H9 (cell line): ENCODE data around the gene ASPSCR1. TPM values are rescaled to one million over a fixed set of nuclear protein-coding genes. Genes with fewer than 3 reads are reported as not detected.

Experiments used
- DNase-seq: peaks from one replicate; pipeline ENCODE4 v3.0.0-alpha.2; 2017
- H2AFZ ChIP-seq: one replicate; pipeline ENCODE4 v1.6.1; 2013; ENCODE audit warnings: mild to moderate bottlenecking, low read length, control low read depth, moderate library complexity
- H2AK5ac ChIP-seq: 2 replicates; pipeline ENCODE4 v1.6.1; 2013; ENCODE audit warnings: low read length, control low read depth, mixed read lengths; ENCODE audit not compliant: insufficient read length
- H2BK120ac ChIP-seq: one replicate; pipeline ENCODE4 v1.6.1; 2013; ENCODE audit warnings: low read depth, mild to moderate bottlenecking, low read length, control low read depth, inconsistent platforms; ENCODE audit not compliant: poor library complexity, severe bottlenecking
- H2BK12ac ChIP-seq: 2 replicates; pipeline ENCODE4 v1.6.1; 2013; ENCODE audit warnings: low read length, control low read depth, mixed read lengths, low read depth; ENCODE audit not compliant: insufficient read length
- H2BK15ac ChIP-seq: 2 replicates; pipeline ENCODE4 v1.6.1; 2013; ENCODE audit warnings: low read depth, low read length, control low read depth
- H2BK20ac ChIP-seq: one replicate; pipeline ENCODE4 v1.6.1; 2013; ENCODE audit warnings: low read depth, mild to moderate bottlenecking, low read length, control low read depth, inconsistent platforms; ENCODE audit not compliant: poor library complexity, severe bottlenecking
- H2BK5ac ChIP-seq: 2 replicates; pipeline ENCODE4 v1.6.1; 2013; ENCODE audit warnings: low read length, control low read depth, mixed read lengths; ENCODE audit not compliant: insufficient read length
- H3K14ac ChIP-seq: 2 replicates; pipeline ENCODE4 v1.6.1; 2013; ENCODE audit warnings: low read length, control low read depth; ENCODE audit not compliant: insufficient read depth
- H3K18ac ChIP-seq: 2 replicates; pipeline ENCODE4 v1.6.1; 2013; ENCODE audit warnings: low read depth, mild to moderate bottlenecking, mixed read lengths, low read length, control low read depth; ENCODE audit not compliant: insufficient read length
- H3K23ac ChIP-seq: 2 replicates; pipeline ENCODE4 v1.6.1; 2013; ENCODE audit warnings: low read length, control low read depth, mixed read lengths, low read depth; ENCODE audit not compliant: insufficient read length
- H3K23me2 ChIP-seq: 2 replicates; pipeline ENCODE4 v1.6.1; 2013; ENCODE audit warnings: low read depth, mild to moderate bottlenecking, mixed read lengths, low read length, control low read depth; ENCODE audit not compliant: insufficient read length, poor library complexity, severe bottlenecking
- H3K27ac ChIP-seq: 2 replicates; pipeline ENCODE4 v1.5.1; 2013; ENCODE audit warnings: low read length, control low read depth, mixed read lengths, low read depth; ENCODE audit not compliant: insufficient read length
- H3K27me3 ChIP-seq: 2 replicates; pipeline ENCODE4 v1.6.1; 2013; ENCODE audit warnings: low read length, control low read depth, inconsistent platforms; ENCODE audit not compliant: insufficient read depth
- H3K4ac ChIP-seq: 2 replicates; pipeline ENCODE4 v1.6.1; 2013; ENCODE audit warnings: low read depth, mild to moderate bottlenecking, control low read depth, inconsistent platforms, low read length, moderate library complexity
- H3K4me1 ChIP-seq: 2 replicates; pipeline ENCODE4 v1.6.1; 2013; ENCODE audit warnings: low read length, control low read depth, inconsistent platforms; ENCODE audit not compliant: insufficient read depth
- H3K4me2 ChIP-seq: 2 replicates; pipeline ENCODE4 v1.6.1; 2013; ENCODE audit warnings: low read length, control low read depth, mixed read lengths; ENCODE audit not compliant: insufficient read length, insufficient read depth
- H3K56ac ChIP-seq: 2 replicates; pipeline ENCODE4 v1.6.1; 2013; ENCODE audit warnings: low read depth, mild to moderate bottlenecking, mixed read lengths, low read length, control low read depth; ENCODE audit not compliant: insufficient read length
- H3K79me1 ChIP-seq: 2 replicates; pipeline ENCODE4 v1.6.1; 2013; ENCODE audit warnings: low read depth, mild to moderate bottlenecking, moderate library complexity, low read length, control low read depth, inconsistent platforms; ENCODE audit not compliant: insufficient read depth, poor library complexity, severe bottlenecking
- H3K79me2 ChIP-seq: 2 replicates; pipeline ENCODE4 v1.6.1; 2013; ENCODE audit warnings: low read length, control low read depth, inconsistent platforms; ENCODE audit not compliant: insufficient read depth
- H3K9ac ChIP-seq: 2 replicates; pipeline ENCODE4 v1.6.1; 2013; ENCODE audit warnings: low read length, control low read depth, mixed read lengths; ENCODE audit not compliant: insufficient read length; ENCODE audit errors: extremely low read depth
- H3K9me3 ChIP-seq: one replicate; pipeline ENCODE4 v1.6.1; 2013; ENCODE audit warnings: low read depth, low read length, inconsistent platforms; ENCODE audit not compliant: control insufficient read depth
- H3T11ph ChIP-seq: one replicate; pipeline ENCODE4 v1.6.1; 2013; ENCODE audit warnings: mild to moderate bottlenecking, low read length, control low read depth, inconsistent platforms
- H4K20me1 ChIP-seq: one replicate; pipeline ENCODE4 v1.6.1; 2013; ENCODE audit not compliant: control insufficient read depth, insufficient read length, insufficient read depth
- H4K5ac ChIP-seq: 2 replicates; pipeline ENCODE4 v1.6.1; 2013; ENCODE audit warnings: low read depth, mild to moderate bottlenecking, mixed read lengths, low read length, control low read depth; ENCODE audit not compliant: insufficient read length
- H4K8ac ChIP-seq: replicated peaks from 2 replicates; pipeline ENCODE4 v1.6.1; 2013; ENCODE audit warnings: low read length, control low read depth, mixed read lengths, low read depth; ENCODE audit not compliant: insufficient read length
- H4K91ac ChIP-seq: 2 replicates; pipeline ENCODE4 v1.6.1; 2013; ENCODE audit warnings: low read depth, mild to moderate bottlenecking, moderate library complexity, mixed read lengths, low read length, control low read depth; ENCODE audit not compliant: insufficient read length
- H3K27ac Mint-ChIP-seq, 3 experiments: 2 replicates in 2 of 3; 3 replicates in 1 of 3; pipeline ENCODE4 v1.8.0; 2020 to 2021; ENCODE audit warnings: mixed read lengths in 3 of 3, mild to moderate bottlenecking in 1 of 3, moderate library complexity in 1 of 3
- H3K27me3 Mint-ChIP-seq: 2 replicates; pipeline ENCODE4 v1.8.0; 2021; ENCODE audit warnings: low read depth, mild to moderate bottlenecking, moderate library complexity, mixed read lengths
- H3K36me3 Mint-ChIP-seq, 3 experiments: 2 replicates in 2 of 3; 3 replicates in 1 of 3; pipeline ENCODE4 v1.8.0; 2020 to 2021; ENCODE audit warnings: low read depth in 3 of 3, mixed read lengths in 3 of 3; ENCODE audit not compliant: insufficient read depth in 1 of 3
- H3K4me1 Mint-ChIP-seq, 2 experiments: 2 replicates each; pipeline ENCODE4 v1.8.0; 2020; ENCODE audit warnings: mixed read lengths in 2 of 2
- H3K4me3 Mint-ChIP-seq, 2 experiments: 2 replicates in 1 of 2; 3 replicates in 1 of 2; pipeline ENCODE4 v1.8.0; 2020 to 2021; ENCODE audit warnings: mild to moderate bottlenecking in 2 of 2, mixed read lengths in 2 of 2, moderate library complexity in 1 of 2
- H3K9me3 Mint-ChIP-seq, 2 experiments: 2 replicates in 1 of 2; 3 replicates in 1 of 2; pipeline ENCODE4 v1.8.0; 2020; ENCODE audit warnings: mild to moderate bottlenecking in 2 of 2, mixed read lengths in 2 of 2, moderate library complexity in 1 of 2
- CTCF ChIP-seq: fragments of 200-600 bp; sonication (generic); conservative IDR thresholded peaks from 3 replicates; pipeline ENCODE4 v1.8.0; 2021; ENCODE audit warnings: antibody characterized with exemption, mild to moderate bottlenecking
- WGBS: extraction: QIAGEN DNeasy Blood & Tissue Kit; methylation state at CpG from one replicate; pipeline ENCODE4 v1.1.7; 2013; ENCODE audit warnings: missing lambda C conversion rate, low lambda C conversion rate, mixed read lengths; ENCODE audit not compliant: insufficient read length; ENCODE audit errors: extremely low coverage; 5-methylcytosine and 5-hydroxymethylcytosine counted together
- total RNA-seq: library from RNA; stranded (reverse); gene quantifications from 2 replicates; pipeline ENCODE4 v1.2.1, GENCODE V29; 2021

ASPSCR1 gene
- total RNA-seq, 1 experiment from 2014 or later = 50.9 TPM

GRCh38 chr17:81998691-81999438, 21.4 kb downstream of the ASPSCR1 start:
- no peak overlapping the region for H3K4me3 Mint-ChIP-seq
- H3K4me1 Mint-ChIP-seq = peaks cover 3 to 5% of the 10 kb centered on the region in 2 experiments

More at GRCh38 chr17:81998691-81999438, 21.4 kb downstream of the ASPSCR1 start:
- H3K23ac ChIP-seq = no peak overlapping the region
- no peak overlapping the region for H3K4me2 ChIP-seq
- no CpG with 5 or more reads among the region's 14 CpGs for WGBS
- H2AK5ac ChIP-seq = no peak overlapping the region
- H3K79me2 ChIP-seq = no peaks in the 10 kb centered on the region
- no peak overlapping the region for H3K9ac ChIP-seq
- H4K8ac ChIP-seq = no peak overlapping the region
- no peak overlapping the region for H3K27ac ChIP-seq
- H4K20me1 ChIP-seq = no peaks in the 10 kb centered on the region
- no peaks in the 10 kb centered on the region for H3K79me1 ChIP-seq
- TF ChIP-seq CTCF = no peak
- Mint-ChIP-seq H3K27ac (no peak overlapping the region), H3K36me3 (peaks cover 0 to 9% (median 9%) of the 10 kb centered on the region in 3 experiments; a peak in 6 of 7 replicates), H3K27me3 (no peaks in the 10 kb centered on the region), H3K9me3 (no peaks in the 10 kb centered on the region)
- DNase-seq = no peak
- H3K18ac ChIP-seq = no peak overlapping the region
- H3K27me3 ChIP-seq = no peaks in the 10 kb centered on the region
- H3K9me3 ChIP-seq = no peaks in the 10 kb centered on the region
- no peak overlapping the region for H3K56ac ChIP-seq
- H4K91ac ChIP-seq = no peak overlapping the region
- no peak overlapping the region for H3T11ph ChIP-seq
- H2AFZ ChIP-seq = no peak overlapping the region
- H3K23me2 ChIP-seq = no peaks in the 10 kb centered on the region
- H3K14ac ChIP-seq = no peak overlapping the region
- H2BK12ac ChIP-seq = no peak overlapping the region
- no peak overlapping the region for H2BK20ac ChIP-seq
- no peak overlapping the region for H2BK120ac ChIP-seq
- no peak overlapping the region for H2BK15ac ChIP-seq
- no peaks in the 10 kb centered on the region for H3K4me1 ChIP-seq
- H2BK5ac ChIP-seq = no peak overlapping the region
- H3K4ac ChIP-seq = no peak overlapping the region
- no peak overlapping the region for H4K5ac ChIP-seq
